GM12878 (cell line): ENCODE measurements around the gene UBE2G2. TPM values are rescaled to one million over a fixed set of nuclear protein-coding genes. Genes with fewer than 3 reads are reported as not detected.

Experiments used
- ATAC-seq: fragments of 200-7000 bp; cut with Tn5 transposase; 3 replicates; pipeline ENCODE4 v1.9.1; 2020; ENCODE audit warnings: mild to moderate bottlenecking, moderate library complexity
- Bru-seq: library from RNA; stranded (reverse); fragments of 400-500 nt; gene quantifications from one replicate; lab custom pipeline; 2021; lab: Mats Ljungman, UMichigan
- BruChase-seq, 2 experiments: library from RNA; stranded (reverse); fragments of 400-500 nt; gene quantifications; one replicate each; lab custom pipeline; 2021; lab: Mats Ljungman, UMichigan
- BruUV-seq: library from RNA; stranded (reverse); fragments of 400-500 nt; replicated peaks from 2 replicates; lab custom pipeline; 2021; lab: Mats Ljungman, UMichigan
- CTCF ChIA-PET: fragments of 300-600 bp; sonication (Branson Sonifier 250); formaldehyde crosslinking; extraction: SDS; loops from one replicate; lab custom pipeline; 2021; ENCODE audit warnings: inconsistent platforms; lab: Yijun Ruan, JAX
- POLR2A ChIA-PET: fragments of 350-600 bp; formaldehyde crosslinking; extraction: SDS; loops from one replicate; lab custom pipeline; 2021; ENCODE audit warnings: inconsistent platforms; lab: Charles Lee
- RAD21 ChIA-PET: fragments of 300-600 bp; sonication (Branson Sonifier 250); formaldehyde crosslinking; loops from one replicate; lab custom pipeline; 2023; ENCODE audit warnings: antibody characterized with exemption; ENCODE audit not compliant: unreplicated experiment; lab: Charles Lee
- SMC1A ChIA-PET: fragments of 300-600 bp; sonication (Branson Sonifier 250); formaldehyde crosslinking; loops from one replicate; lab custom pipeline; 2023; ENCODE audit not compliant: unreplicated experiment, uncharacterized antibody; lab: Charles Lee
- DNase-seq: peaks from one replicate; pipeline ENCODE4 v3.0.0-alpha.2; 2011; ENCODE audit warnings: low read depth, low spot score
- FAIRE-seq: peaks from 3 replicates; lab custom pipeline; 2011; peaks lifted over from hg19 to GRCh38; lab: Jason Lieb, UNC
- H2AFZ ChIP-seq: 2 replicates; pipeline ENCODE4 v1.6.0; 2011; ENCODE audit warnings: low read depth, low read length, control low read depth; ENCODE audit not compliant: control insufficient read depth
- H3K27ac ChIP-seq: 2 replicates; pipeline ENCODE4 v1.5.1; 2011; ENCODE audit warnings: control low read depth; ENCODE audit not compliant: control insufficient read depth, insufficient read depth
- H3K27me3 ChIP-seq, 2 experiments: replicated peaks in 1 of 2; 2 replicates each; pipeline versions ENCODE4 v1.6.0 to v1.6.1; 2011; ENCODE audit warnings: low read length in 1 of 2; ENCODE audit not compliant: control insufficient read depth in 2 of 2, insufficient read depth in 2 of 2
- H3K36me3 ChIP-seq, 2 experiments: 2 replicates each; pipeline ENCODE4 v1.5.1; 2011; ENCODE audit warnings: low read length in 1 of 2; ENCODE audit not compliant: control insufficient read depth in 2 of 2, insufficient read depth in 2 of 2
- H3K4me1 ChIP-seq: 2 replicates; pipeline ENCODE4 v1.6.1; 2011; ENCODE audit warnings: mild to moderate bottlenecking, low read length, moderate library complexity, mixed read lengths; ENCODE audit not compliant: control insufficient read depth, insufficient read depth
- H3K4me2 ChIP-seq: 2 replicates; pipeline ENCODE4 v1.6.0; 2011; ENCODE audit warnings: control low read depth; ENCODE audit not compliant: control insufficient read depth, insufficient read depth
- H3K4me3 ChIP-seq: fragments of 200-600 bp; sonication (generic); 2 replicates; pipeline ENCODE4 v1.5.1; 2016
- H3K79me2 ChIP-seq: 2 replicates; pipeline ENCODE4 v1.6.0; 2011; ENCODE audit warnings: low read length; ENCODE audit not compliant: control insufficient read depth, insufficient read depth
- H3K9ac ChIP-seq: 2 replicates; pipeline ENCODE4 v1.8.0; 2011; ENCODE audit warnings: low read length, control low read depth, mixed read lengths; ENCODE audit not compliant: control insufficient read depth, insufficient read depth
- H3K9me3 ChIP-seq: replicated peaks from 3 replicates; pipeline ENCODE4 v1.5.1; 2011; ENCODE audit warnings: mild to moderate bottlenecking, low read length; ENCODE audit not compliant: control insufficient read depth, insufficient read depth
- H4K20me1 ChIP-seq: 2 replicates; pipeline ENCODE4 v1.6.0; 2011; ENCODE audit not compliant: control insufficient read depth, insufficient read depth
- E4F1 ChIP-seq: fragments of 450-650 bp; IDR thresholded peaks from 2 replicates; pipeline ENCODE4 v1.6.1; 2018; ENCODE audit warnings: borderline replicate concordance, mild to moderate bottlenecking; ENCODE audit not compliant: partially characterized antibody
- GATAD2B ChIP-seq: fragments of 450-650 bp; conservative IDR thresholded peaks from 2 replicates; pipeline ENCODE4 v1.6.1; 2017; ENCODE audit warnings: low read depth, mild to moderate bottlenecking, moderate library complexity
- HDAC6 ChIP-seq: fragments of 200-600 bp; sonication (generic); IDR thresholded peaks from one replicate; pipeline ENCODE4 v1.8.0; 2017; ENCODE audit warnings: antibody characterized with exemption; ENCODE audit not compliant: unreplicated experiment
- RB1 ChIP-seq: fragments of 450-650 bp; formaldehyde crosslinking; IDR thresholded peaks from 2 replicates; pipeline ENCODE4 v1.6.1; 2017; ENCODE audit warnings: mild to moderate bottlenecking, borderline replicate concordance
- RELA ChIP-seq: fragments of 450-650 bp; IDR thresholded peaks from 2 replicates; pipeline ENCODE4 v1.8.0; 2014; ENCODE audit warnings: borderline replicate concordance; ENCODE audit not compliant: partially characterized antibody
- WRNIP1 ChIP-seq: IDR thresholded peaks from 2 replicates; pipeline ENCODE4 v1.6.1; 2011; ENCODE audit warnings: low read depth, low read length, improper control_type of control experiment, borderline replicate concordance
- ZBTB33 ChIP-seq: fragments of 450-650 bp; IDR thresholded peaks from 2 replicates; pipeline ENCODE4 v1.6.1; 2017; ENCODE audit warnings: mild to moderate bottlenecking
- WGBS: methylation state at CpG from one replicate; pipeline ENCODE4 v1.1.6; 2016; ENCODE audit warnings: low lambda C conversion rate; ENCODE audit not compliant: insufficient replicate concordance, insufficient coverage; ENCODE audit errors: missing lambda C conversion rate; 5-methylcytosine and 5-hydroxymethylcytosine counted together
- in situ Hi-C: fragments of 300-500 bp; cut with MboI; formaldehyde crosslinking; loops from 9 replicates; pipeline ENCODE4 v1.14.3; 2018; ENCODE audit warnings: mixed read lengths
- intact Hi-C: fragments of 100-400 bp; cut with micrococcal nuclease; formaldehyde crosslinking; loops from one replicate; pipeline ENCODE4 v1.14.2; 2022; ENCODE audit not compliant: unreplicated experiment
- long read RNA-seq, 2 experiments: library from polyadenylated mRNA; unstranded; transcript quantifications; one replicate each; pipeline ENCODE4 v2.0.0, GENCODE V29; 2019 to 2020
- polyA minus RNA-seq, 3 experiments: library from RNA; depleted of rRNA, polyadenylated mRNA; stranded (reverse); fragments of >200 nt; gene quantifications; 2 replicates each; pipeline ENCODE4 v1.2.3, GENCODE V29; 2011
- polyA plus RNA-seq, 11 experiments: library from polyadenylated mRNA; depleted of rRNA in 4 of 11; unstranded in 6 of 11; stranded (reverse) in 5 of 11; fragments of >200 nt; fragmentation: Nextera tagmentation in 4 of 11; fragmentation: Illumina TruSeq in 1 of 11; extraction: Ambion mirVana in 4 of 11; extraction: Trizol in 1 of 11; gene quantifications; 1 replicate in 1 of 11; 2 replicates in 10 of 11; pipeline versions ENCODE4 v1.2.1 to v1.2.3, GENCODE V29; 2011 to 2016; ENCODE audit warnings: inconsistent platforms in 2 of 11, missing spikeins in 2 of 11, low read depth in 1 of 11
- total RNA-seq, 4 experiments: library from RNA; depleted of rRNA in 3 of 4; stranded (reverse); fragments of >200 nt in 3 of 4; fragmentation: Illumina TruSeq in 1 of 4; extraction: Trizol in 1 of 4; gene quantifications; 2 replicates each; pipeline versions ENCODE4 v1.2.1 to v1.2.3, GENCODE V29; 2013 to 2021
- TF ChIP-seq, protein P1 (sequence below), 3 experiments: IDR thresholded peaks in 2 of 3; conservative IDR thresholded peaks in 1 of 3; 2 replicates each; pipeline ENCODE4 v1.5.1; 2011; ENCODE audit warnings: low read depth in 3 of 3, low read length in 3 of 3, mild to moderate bottlenecking in 3 of 3, control low read depth in 2 of 3, moderate library complexity in 2 of 3, inconsistent platforms in 1 of 3, mixed read lengths in 1 of 3; ENCODE audit not compliant: control insufficient read depth in 2 of 3, insufficient read depth in 1 of 3; ENCODE audit errors: extremely low read depth in 1 of 3

Gene UBE2G2, protein sequence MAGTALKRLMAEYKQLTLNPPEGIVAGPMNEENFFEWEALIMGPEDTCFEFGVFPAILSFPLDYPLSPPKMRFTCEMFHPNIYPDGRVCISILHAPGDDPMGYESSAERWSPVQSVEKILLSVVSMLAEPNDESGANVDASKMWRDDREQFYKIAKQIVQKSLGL
- 187 and 192 TPM in 2 replicates for total RNA-seq (2013; cell fraction: nucleolus; rRNA removed)
- total RNA-seq (2014; rRNA removed) (75.6 and 82.3 TPM in 2 replicates), total RNA-seq (2014; rRNA removed; fragmentation: Illumina TruSeq; extraction: Trizol) (62.4 and 66.1 TPM in 2 replicates), total RNA-seq (2021) (71.0 and 76.1 TPM in 2 replicates), polyA plus RNA-seq (2011; rRNA removed) (101 and 102 TPM in 2 replicates), polyA plus RNA-seq (2014; fragmentation: Illumina TruSeq; extraction: Trizol) (93.5 and 94.7 TPM in 2 replicates), polyA plus RNA-seq (2014; fragmentation: Nextera tagmentation; extraction: Ambion mirVana) (10 to 100 TPM; 27.0 to 32.0 TPM), polyA plus RNA-seq (2014; rRNA removed) (116 and 139 TPM in 2 replicates), polyA plus RNA-seq (2016; fragmentation: Nextera tagmentation; extraction: Ambion mirVana) (10 to 100 TPM; 72.7 to 79.2 TPM), polyA minus RNA-seq (2011; rRNA and poly(A)+ RNA removed) (92.3 and 104 TPM in 2 replicates), Bru-seq, nascent RNA (percentile 87 among the genes with signal in this experiment), BruChase-seq, experiment 1, labeled RNA remaining after a 6-hour chase (percentile 97 among the genes with signal in this experiment), BruChase-seq, experiment 2, labeled RNA remaining after a 2-hour chase (percentile 95 among the genes with signal in this experiment)
- 33.3 TPM for polyA plus RNA-seq (2011; ENCODE audit: low read depth)
- 105 and 172 TPM in 2 replicates for polyA plus RNA-seq (2011; cell fraction: cytosol; rRNA removed)
- 131 and 160 TPM in 2 replicates for polyA plus RNA-seq (2011; cell fraction: nucleus; rRNA removed)
- 45.8 and 68.2 TPM in 2 replicates for polyA plus RNA-seq (2012)
- 30.3 and 33.2 TPM in 2 replicates for polyA minus RNA-seq (2011; cell fraction: cytosol; rRNA and poly(A)+ RNA removed)
- 43.4 and 64.4 TPM in 2 replicates for polyA minus RNA-seq (2011; cell fraction: nucleus; rRNA and poly(A)+ RNA removed)
- long read RNA-seq, experiment 1, transcript UBE2G2-202 (6 exons, 3,566 nt), result major isoform, 23 of 31 reads
- long read RNA-seq, experiment 1, partial matches to known transcripts, result 0 of 31 reads
- long read RNA-seq, experiment 1, other reads (novel, unspliced or antisense), result 6 of 31 reads
- long read RNA-seq, experiment 2, full-length matches to known transcripts, result 82 of 95 reads
- long read RNA-seq, experiment 2, partial matches to known transcripts, result 0 of 95 reads
- long read RNA-seq, experiment 2, other reads (novel, unspliced or antisense), result 13 of 95 reads

DNA sequence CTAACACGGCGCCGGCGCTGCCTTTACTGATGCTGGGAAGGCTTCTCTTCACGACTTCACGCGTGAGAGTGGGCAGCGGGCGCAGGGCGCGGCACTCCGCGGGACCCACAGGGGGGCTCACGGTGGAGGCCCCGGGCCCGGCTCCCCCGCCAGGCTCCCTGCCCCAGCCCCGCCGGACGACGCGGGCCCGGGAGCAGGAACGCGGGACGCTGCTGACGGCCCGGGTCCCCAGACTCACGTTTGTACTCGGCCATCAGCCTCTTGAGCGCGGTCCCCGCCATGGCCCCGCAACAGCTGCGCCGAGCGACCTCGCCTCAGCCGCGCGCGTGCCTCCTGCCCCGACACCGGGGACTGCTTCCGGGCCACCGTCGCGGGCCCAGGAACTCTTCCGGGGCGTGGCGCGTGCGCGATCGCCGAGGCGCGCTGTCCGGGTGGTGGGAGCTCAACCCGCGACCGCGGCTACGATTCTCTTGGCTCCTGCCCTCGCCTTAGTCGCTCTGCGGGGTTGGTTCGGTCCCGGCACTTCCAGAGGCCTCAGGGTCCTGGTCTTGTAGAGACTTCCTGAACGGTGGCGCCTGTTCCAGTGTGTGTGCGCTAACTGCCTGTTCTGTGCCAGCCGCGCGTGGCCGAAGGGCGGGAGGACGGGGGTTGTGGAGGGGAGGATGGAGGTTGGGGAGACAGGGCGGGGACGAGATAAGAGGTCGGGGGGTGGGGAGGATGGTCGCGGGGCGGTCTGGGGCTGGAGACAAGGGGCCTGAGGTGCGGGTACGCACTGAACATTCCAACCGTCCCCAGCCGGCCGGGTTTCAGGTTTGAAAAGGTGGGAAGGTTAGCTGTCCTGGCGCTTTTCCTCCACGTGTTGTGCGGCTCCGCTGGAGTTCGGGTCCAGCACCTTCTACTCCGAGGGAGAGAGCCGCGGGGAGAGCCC is at the start of gene UBE2G2:
Gene UBE2G2 (minus strand): TSS at position 353 of the 928 bp plus-strand sequence. CDS start 72 bp downstream, at position 281.
- Histone ChIP-seq H3K27me3 (no peaks in the 10 kb centered on the region), H3K27ac (peak within 1 kb of the TSS; percentile 71), H3K9ac (peak within 1 kb of the TSS; percentile 89), H3K4me3 (peak within 1 kb of the TSS; percentile 72), H2AFZ (peak within 1 kb of the TSS; percentile 89), H4K20me1 (no peaks in the 10 kb centered on the region), H3K36me3 (peaks cover under 1 to 9% of the 10 kb centered on the region in 2 experiments), H3K9me3 (no peaks in the 10 kb centered on the region), H3K4me1 (peaks cover 12% of the 10 kb centered on the region), H3K4me2 (peak within 1 kb of the TSS; percentile 85), H3K79me2 (peaks cover 55% of the 10 kb centered on the region)
- WGBS, result 1% methylated on average over 52 of the region's 97 CpGs
- CTCF ChIA-PET, result interaction anchor here (0.7 to 5.0 kb wide), 22 partner anchors 8 to 336 kb away, joined by 3 to 67 read pairs (median 6); partner anchors contain the start of genes PTTG1IP, SLX9 and SUMO3
- no peak for DNase-seq
- intact Hi-C loops (loop anchor here (5.0 to 10.0 kb wide), 3 partner anchors 71 to 333 kb away; partner anchors contain the start of gene PTTG1IP), in situ Hi-C loops (no loop called here)
- peak; percentile 96 for ATAC-seq
- SMC1A ChIA-PET, result interaction anchor here (0.8 to 4.8 kb wide), 13 partner anchors 14 to 329 kb away, joined by 3 to 33 read pairs (median 4); partner anchors contain the start of gene PTTG1IP
- POLR2A ChIA-PET, result interaction anchor here (0.8 to 2.8 kb wide), 6 partner anchors 10 to 130 kb away, joined by 3 to 15 read pairs (median 6); partner anchors contain the start of genes PTTG1IP and SUMO3
- peak; percentile 54 for FAIRE-seq
- TSS peak; percentile 87 for BruUV-seq
- RAD21 ChIA-PET, result interaction anchor here (1.1 to 4.0 kb wide), 12 partner anchors 8 to 335 kb away, joined by 3 to 35 read pairs (median 7); partner anchors contain the start of genes PTTG1IP and SLX9
- TF ChIP-seq RB1, result peak; percentile 87; the same call in 1 of the 2 replicates
- TF ChIP-seq, protein P1, sequence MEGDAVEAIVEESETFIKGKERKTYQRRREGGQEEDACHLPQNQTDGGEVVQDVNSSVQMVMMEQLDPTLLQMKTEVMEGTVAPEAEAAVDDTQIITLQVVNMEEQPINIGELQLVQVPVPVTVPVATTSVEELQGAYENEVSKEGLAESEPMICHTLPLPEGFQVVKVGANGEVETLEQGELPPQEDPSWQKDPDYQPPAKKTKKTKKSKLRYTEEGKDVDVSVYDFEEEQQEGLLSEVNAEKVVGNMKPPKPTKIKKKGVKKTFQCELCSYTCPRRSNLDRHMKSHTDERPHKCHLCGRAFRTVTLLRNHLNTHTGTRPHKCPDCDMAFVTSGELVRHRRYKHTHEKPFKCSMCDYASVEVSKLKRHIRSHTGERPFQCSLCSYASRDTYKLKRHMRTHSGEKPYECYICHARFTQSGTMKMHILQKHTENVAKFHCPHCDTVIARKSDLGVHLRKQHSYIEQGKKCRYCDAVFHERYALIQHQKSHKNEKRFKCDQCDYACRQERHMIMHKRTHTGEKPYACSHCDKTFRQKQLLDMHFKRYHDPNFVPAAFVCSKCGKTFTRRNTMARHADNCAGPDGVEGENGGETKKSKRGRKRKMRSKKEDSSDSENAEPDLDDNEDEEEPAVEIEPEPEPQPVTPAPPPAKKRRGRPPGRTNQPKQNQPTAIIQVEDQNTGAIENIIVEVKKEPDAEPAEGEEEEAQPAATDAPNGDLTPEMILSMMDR (IDR thresholded peaks at IDR 0.05 in 2 of 3, conservative IDR thresholded peaks at IDR 0.05 in 1 of 3; ENCODE audit: control insufficient read depth in 2 of 3, extremely low read depth in 1 of 3, insufficient read depth in 1 of 3, low read depth in 3 of 3, low read length in 3 of 3), result no peak
- TF ChIP-seq WRNIP1, result no peak
- no peak for TF ChIP-seq HDAC6
- peak; percentile 59 for TF ChIP-seq RELA
- peak; percentile 89 for TF ChIP-seq GATAD2B
- TF ChIP-seq E4F1, result no peak
- TF ChIP-seq ZBTB33, result no peak
